Nephron progenitor cell (in vitro differentiated cells): ENCODE data around the gene RAD51B.
A peak's percentile ranks its signal among the peaks of the same experiment; 100 is the strongest.

ENCODE experiments used
- DNase-seq: peaks from one replicate; pipeline ENCODE4 v3.0.0; 2021
- H3K27ac Mint-ChIP-seq: 2 replicates; pipeline ENCODE4 v1.8.0; 2021; ENCODE audit warnings: mild to moderate bottlenecking, moderate library complexity, mixed read lengths
- H3K27me3 Mint-ChIP-seq: 2 replicates; pipeline ENCODE4 v1.8.0; 2021; ENCODE audit warnings: mild to moderate bottlenecking, low read depth, mixed read lengths; ENCODE audit not compliant: poor library complexity
- H3K36me3 Mint-ChIP-seq: 2 replicates; pipeline ENCODE4 v1.8.0; 2021; ENCODE audit warnings: low read depth, mixed read lengths
- H3K4me1 Mint-ChIP-seq: 2 replicates; pipeline ENCODE4 v1.8.0; 2021; ENCODE audit warnings: mixed read lengths
- H3K4me3 Mint-ChIP-seq: 2 replicates; pipeline ENCODE4 v1.8.0; 2021; ENCODE audit warnings: mild to moderate bottlenecking, moderate library complexity, mixed read lengths
- H3K9me3 Mint-ChIP-seq: 2 replicates; pipeline ENCODE4 v1.8.0; 2021; ENCODE audit warnings: mild to moderate bottlenecking, moderate library complexity, mixed read lengths
- CTCF ChIP-seq: fragments of 200-600 bp; sonication (generic); IDR thresholded peaks from 2 replicates; pipeline ENCODE4 v1.5.0; 2021; ENCODE audit warnings: antibody characterized with exemption

The RAD51B gene

GRCh38 chr14:68608574-68608962, 789.0 kb downstream of the RAD51B start:
- Mint-ChIP-seq H3K4me3 (no peak overlapping the region), H3K27me3 (no peaks in the 10 kb centered on the region), H3K4me1 (no peaks in the 10 kb centered on the region), H3K36me3 (peaks cover 7% of the 10 kb centered on the region), H3K27ac (no peak overlapping the region), H3K9me3 (peaks cover 12% of the 10 kb centered on the region)
- TF ChIP-seq CTCF: no peak
- DNase-seq: no peak

DNA sequence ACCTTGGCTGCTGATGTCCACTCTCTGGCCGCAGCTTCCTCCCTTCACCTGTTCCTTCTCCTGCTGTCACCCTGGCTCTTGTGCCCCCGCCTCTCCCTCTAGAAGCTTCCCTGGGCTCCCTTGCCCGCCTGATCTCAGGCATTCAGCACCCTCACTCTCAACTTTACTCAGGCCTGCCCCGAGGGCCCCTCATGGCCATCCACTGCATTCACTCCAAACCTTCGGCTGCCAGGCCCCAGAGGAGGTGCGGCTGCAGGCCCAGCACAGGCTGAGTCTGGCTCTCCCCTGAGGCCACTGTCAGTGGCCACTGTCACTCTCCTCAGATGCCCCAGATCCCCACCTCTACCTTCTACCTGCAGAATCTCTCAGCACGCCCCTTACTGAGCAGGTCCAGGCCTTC, 789.4 kb downstream of the RAD51B start:
- peaks cover 16% of the 10 kb centered on the region for H3K9me3 Mint-ChIP-seq
- DNase-seq: no peak
- peaks cover 11% of the 10 kb centered on the region for H3K36me3 Mint-ChIP-seq
- no peaks in the 10 kb centered on the region for H3K4me1 Mint-ChIP-seq
- no peak for TF ChIP-seq CTCF
- H3K4me3 Mint-ChIP-seq: no peak overlapping the region
- no peak overlapping the region for H3K27ac Mint-ChIP-seq
- no peaks in the 10 kb centered on the region for H3K27me3 Mint-ChIP-seq

GRCh38 chr14:68610251-68610793, 790.7 kb downstream of the RAD51B start:
- no peaks in the 10 kb centered on the region for H3K4me1 Mint-ChIP-seq
- peaks cover 23% of the 10 kb centered on the region for H3K36me3 Mint-ChIP-seq

DNA sequence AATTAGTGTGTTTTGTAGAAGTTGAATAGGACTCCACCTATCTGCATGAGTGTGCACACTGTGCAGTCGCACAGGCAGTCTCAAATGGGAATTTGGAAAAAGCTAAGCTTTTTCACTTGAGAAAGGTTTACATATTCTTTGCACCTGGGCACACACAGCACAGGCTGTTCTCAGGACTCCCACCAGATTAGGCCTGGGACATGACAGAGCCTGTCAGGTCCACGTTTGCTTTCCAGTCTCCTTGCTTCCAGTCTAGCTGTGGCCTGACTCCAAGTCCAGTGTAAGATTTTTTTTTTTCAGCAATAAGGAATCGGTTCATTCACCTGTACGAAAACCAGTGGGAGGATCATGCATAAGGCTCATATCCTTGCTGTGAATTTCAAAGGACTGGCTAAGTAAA, 792.0 kb downstream of the RAD51B start:
- Mint-ChIP-seq H3K36me3 (peaks cover 36% of the 10 kb centered on the region), H3K4me3 (no peak overlapping the region), H3K27ac (no peak overlapping the region), H3K9me3 (peaks cover 42% of the 10 kb centered on the region), H3K27me3 (peaks cover 3% of the 10 kb centered on the region), H3K4me1 (no peaks in the 10 kb centered on the region)
- no peak for DNase-seq
- TF ChIP-seq CTCF: no peak

More at GRCh38 chr14:68610251-68610793, 790.7 kb downstream of the RAD51B start:
- TF ChIP-seq CTCF: no peak
- Mint-ChIP-seq H3K27me3 (peaks cover 3% of the 10 kb centered on the region), H3K27ac (no peak overlapping the region), H3K9me3 (peaks cover 29% of the 10 kb centered on the region), H3K4me3 (no peak overlapping the region)
- DNase-seq: no peak

GRCh38 chr14:68612049-68612448, 792.5 kb downstream of the RAD51B start:
- Mint-ChIP-seq H3K9me3 (peaks cover 47% of the 10 kb centered on the region), H3K27ac (peak overlapping the region; percentile 12), H3K27me3 (peaks cover 3% of the 10 kb centered on the region), H3K4me1 (no peaks in the 10 kb centered on the region), H3K36me3 (peaks cover 40% of the 10 kb centered on the region), H3K4me3 (no peak overlapping the region)
- DNase-seq: no peak
- no peak for TF ChIP-seq CTCF

DNA sequence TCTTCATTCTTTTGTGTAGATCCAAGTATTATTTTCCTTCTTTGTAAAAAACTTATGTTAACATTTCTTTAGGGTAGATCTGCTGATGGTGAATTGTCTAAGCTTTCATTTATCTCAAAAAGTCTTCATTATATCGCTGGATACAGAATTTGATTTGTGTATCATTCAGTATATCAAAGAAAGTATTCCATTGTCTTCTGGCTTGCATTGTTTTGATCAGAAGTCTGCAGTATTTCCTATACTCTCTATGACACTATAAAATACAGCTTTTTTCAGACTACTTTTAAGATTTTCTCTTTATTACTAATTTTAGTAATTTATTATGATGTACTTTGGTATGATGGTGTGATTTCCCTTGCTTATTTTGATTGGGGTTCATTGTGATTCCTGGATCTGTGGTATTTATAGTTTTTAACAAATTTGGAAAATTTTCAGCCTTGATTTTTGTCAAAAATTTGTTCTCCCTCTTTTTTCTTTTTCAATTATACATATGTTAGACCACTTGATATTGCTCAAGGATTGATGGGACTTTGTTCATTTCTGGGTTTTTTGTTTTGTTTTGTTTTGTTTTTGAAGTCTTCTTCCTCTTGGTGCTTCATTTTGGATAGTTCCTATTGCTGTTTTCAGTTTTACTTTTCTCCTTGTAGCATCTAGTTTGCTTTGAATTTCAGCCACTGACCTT, 796.8 kb downstream of the RAD51B start:
- H3K4me1 Mint-ChIP-seq: peaks cover 20% of the 10 kb centered on the region
- peaks cover 63% of the 10 kb centered on the region for H3K36me3 Mint-ChIP-seq
- no peak overlapping the region for H3K27ac Mint-ChIP-seq
- TF ChIP-seq CTCF: no peak
- peaks cover 77% of the 10 kb centered on the region for H3K9me3 Mint-ChIP-seq
- H3K27me3 Mint-ChIP-seq: peaks cover 6% of the 10 kb centered on the region
- no peak overlapping the region for H3K4me3 Mint-ChIP-seq
- no peak for DNase-seq
